GM18861 (cell line): Measurements from ENCODE around the gene RPP21.

Source experiments
- ATAC-seq: cut with Tn5 transposase; IDR thresholded peaks from one replicate; pipeline ENCODE4 v1.9.1; 2021; ENCODE audit not compliant: unreplicated experiment

RPP21 gene

DNA sequence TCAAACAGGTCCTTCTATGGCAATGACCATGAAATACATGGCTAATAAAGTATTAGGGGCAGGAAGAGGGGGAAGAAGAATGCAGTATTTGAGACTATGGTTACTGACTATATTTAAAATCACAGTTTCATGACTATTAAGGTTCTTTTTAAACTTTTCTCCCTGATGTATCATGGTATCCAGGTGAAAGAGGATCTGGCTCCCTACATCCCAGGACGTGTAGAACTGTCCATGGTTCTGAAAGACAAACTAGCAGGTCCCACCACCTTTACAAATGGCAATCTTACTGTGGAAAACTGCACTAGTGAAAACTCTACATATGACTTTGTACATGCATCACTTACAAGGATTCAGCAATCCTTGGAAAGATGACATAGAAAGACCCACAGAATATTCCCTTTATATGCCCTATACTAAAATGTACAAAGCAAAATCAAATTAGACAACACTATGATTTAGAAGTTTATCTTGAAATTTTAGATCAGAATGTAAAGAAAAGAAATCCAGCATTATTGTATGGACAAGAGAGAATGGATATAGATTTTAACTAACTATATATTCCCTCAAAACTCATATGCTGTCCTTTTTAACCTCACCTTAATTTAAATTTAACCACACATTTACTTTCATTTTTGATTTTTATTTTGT, 33.5 kb downstream of the RPP21 start:
- no peak for ATAC-seq

DNA sequence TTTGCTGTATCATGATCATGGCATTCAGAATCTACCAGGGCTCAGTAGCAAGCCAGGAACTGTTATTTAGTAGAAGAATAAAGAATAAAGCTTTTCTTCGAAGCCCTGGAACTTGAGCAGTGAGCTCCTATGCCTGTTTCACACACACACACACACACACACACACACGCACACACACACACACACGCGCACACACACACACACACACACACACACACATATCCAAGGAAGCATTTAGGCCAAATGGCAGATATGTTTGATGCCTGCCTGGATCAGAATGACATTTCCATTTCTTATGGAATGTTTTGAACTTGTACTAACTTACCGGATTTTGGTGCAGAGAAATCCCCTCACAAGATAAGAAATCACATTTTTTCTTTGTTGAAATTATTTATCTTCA, 35.5 kb downstream of the RPP21 start:
- ATAC-seq, result no peak

DNA sequence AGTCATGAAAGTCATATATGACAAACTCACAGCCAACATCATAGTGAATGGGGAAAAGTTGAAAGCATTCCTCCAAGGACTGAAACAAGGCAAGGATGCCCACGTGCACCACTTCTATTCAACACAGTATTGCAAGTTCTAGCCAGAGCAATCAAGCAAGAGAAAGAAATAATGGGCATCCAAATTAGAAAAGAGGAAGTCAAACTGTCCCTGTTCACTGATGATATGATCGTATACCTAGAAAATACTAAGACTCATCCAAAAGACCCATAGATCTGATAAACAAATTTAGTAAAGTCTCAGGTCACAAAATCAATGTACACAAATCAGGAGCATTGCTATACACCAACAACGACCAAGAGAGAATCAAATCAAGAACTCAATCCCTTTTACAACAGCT, 41.2 kb downstream of the RPP21 start:
- ATAC-seq, result no peak

DNA sequence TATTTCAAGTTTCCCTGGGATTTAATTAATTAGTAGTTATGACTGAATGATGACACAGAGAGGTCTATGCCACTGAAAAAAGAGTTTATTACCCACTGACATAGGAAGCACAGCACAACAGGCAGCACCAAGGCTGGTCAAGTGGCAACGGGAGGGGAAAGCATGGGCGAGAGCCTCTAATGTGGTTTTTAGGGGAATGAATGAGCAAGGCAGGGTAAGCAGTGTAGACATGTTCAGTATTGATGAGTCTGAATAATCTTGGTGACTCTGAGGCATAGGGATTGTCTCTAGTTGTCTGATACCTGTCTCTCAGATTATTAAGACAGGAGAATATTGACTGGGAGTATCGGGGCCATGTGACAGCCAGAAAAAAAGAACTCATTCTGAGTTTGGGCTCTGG, 46.3 kb downstream of the RPP21 start:
- ATAC-seq, result no peak

DNA sequence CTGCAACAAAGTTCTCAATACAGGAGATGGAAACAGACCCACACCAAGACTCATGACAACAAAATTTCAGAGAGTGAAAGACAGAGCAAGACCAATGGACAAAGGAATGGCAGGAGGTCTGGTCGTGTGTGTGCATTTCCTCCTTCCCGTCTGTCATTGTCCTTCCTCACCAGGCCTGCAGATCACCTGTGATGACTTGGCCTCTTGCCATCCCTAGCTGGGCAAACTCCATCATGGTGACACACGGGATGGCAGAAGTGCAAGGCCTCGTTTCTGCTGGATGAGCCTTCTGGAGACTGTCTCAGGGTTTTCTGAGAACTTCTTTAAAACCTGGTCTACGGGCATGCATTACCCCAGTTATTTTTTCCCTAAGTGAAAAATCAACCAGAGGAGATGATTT, 49.2 kb downstream of the RPP21 start:
- ATAC-seq, result no peak
